T-cell (primary cell): Measurements from ENCODE around the gene THAP4. TPM values are rescaled to one million over a fixed set of nuclear protein-coding genes. Genes with fewer than 3 reads are reported as not detected.
"Not testable (repeated sequence)": the region's sequence is repeated elsewhere in the genome, so short reads cannot be mapped to it uniquely, and the experiment has no call there.

Source experiments
- ATAC-seq, 4 experiments: fragments of 200-7000 bp in 3 of 4; fragments of 150-1000 bp in 1 of 4; cut with Tn5 transposase; replicated peaks in 1 of 4; 1 replicate in 3 of 4; 2 replicates in 1 of 4; pipeline ENCODE4 v1.10.0; 2021; ENCODE audit warnings: moderate library complexity in 3 of 4, mild to moderate bottlenecking in 2 of 4, moderate number of reproducible peaks in 1 of 4
- CTCF ChIA-PET, 2 donors: fragments of 300-600 bp; sonication (Branson Sonifier 250); formaldehyde crosslinking; loops; one replicate each; lab custom pipeline; 2022; ENCODE audit warnings: antibody characterized with exemption in 2 of 2; lab: Charles Lee
- POLR2A ChIA-PET, 2 donors: fragments of 300-600 bp; sonication (Branson Sonifier 250); formaldehyde crosslinking; loops; one replicate each; lab custom pipeline; 2022; ENCODE audit warnings: antibody characterized with exemption in 2 of 2; lab: Charles Lee
- DNase-seq, 35 experiments: peaks; one replicate each; pipeline versions ENCODE4 v3.0.0 to v3.0.0-alpha.2; 2013 to 2023
- H3K27ac ChIP-seq: one replicate; pipeline ENCODE4 v1.5.1; 2013; ENCODE audit warnings: low read length
- H3K27me3 ChIP-seq, 2 experiments: replicated peaks in 1 of 2; 1 replicate in 1 of 2; 2 replicates in 1 of 2; pipeline versions ENCODE4 v1.6.1 to v1.7.0; 2013; ENCODE audit warnings: low read length in 1 of 2, mixed read lengths in 1 of 2; ENCODE audit not compliant: control insufficient read depth in 2 of 2, insufficient read depth in 2 of 2; ENCODE audit errors: extremely low read depth in 1 of 2
- H3K36me3 ChIP-seq, 2 donors: 1 replicate in 1 of 2; 2 replicates in 1 of 2; pipeline versions ENCODE4 v1.6.1 to v1.7.0; 2013; ENCODE audit warnings: low read length in 1 of 2; ENCODE audit not compliant: control insufficient read depth in 2 of 2, insufficient read depth in 1 of 2; ENCODE audit errors: extremely low read depth in 1 of 2
- H3K4me1 ChIP-seq, 2 experiments: 1 replicate in 1 of 2; 2 replicates in 1 of 2; pipeline versions ENCODE4 v1.6.1 to v1.7.0; 2013; ENCODE audit warnings: low read length in 2 of 2, mixed read lengths in 1 of 2; ENCODE audit not compliant: insufficient read depth in 2 of 2, control insufficient read depth in 1 of 2; ENCODE audit errors: extremely low read depth in 1 of 2
- H3K4me3 ChIP-seq, 2 donors: 1 replicate in 1 of 2; 2 replicates in 1 of 2; pipeline versions ENCODE4 v1.5.1 to v1.7.0; 2013; ENCODE audit warnings: mild to moderate bottlenecking in 2 of 2, low read length in 1 of 2, moderate library complexity in 1 of 2; ENCODE audit not compliant: control insufficient read depth in 1 of 2; ENCODE audit errors: extremely low read depth in 1 of 2
- H3K9me3 ChIP-seq: 2 replicates; pipeline ENCODE4 v1.7.0; 2013
- H3K27ac Mint-ChIP-seq, 2 donors: one replicate each; pipeline ENCODE4 v1.8.0; 2020 to 2021; ENCODE audit warnings: mild to moderate bottlenecking in 2 of 2, mixed read lengths in 2 of 2
- H3K27me3 Mint-ChIP-seq, 2 donors: one replicate each; pipeline ENCODE4 v1.8.0; 2021 to 2022; ENCODE audit warnings: mixed read lengths in 2 of 2
- H3K36me3 Mint-ChIP-seq: one replicate; pipeline ENCODE4 v1.8.0; 2021; ENCODE audit warnings: mixed read lengths
- H3K4me1 Mint-ChIP-seq, 3 donors: one replicate each; pipeline ENCODE4 v1.8.0; 2020 to 2022; ENCODE audit warnings: mixed read lengths in 3 of 3, mild to moderate bottlenecking in 1 of 3
- H3K4me3 Mint-ChIP-seq, 3 donors: one replicate each; pipeline ENCODE4 v1.8.0; 2020 to 2022; ENCODE audit warnings: mild to moderate bottlenecking in 3 of 3, mixed read lengths in 3 of 3, moderate library complexity in 3 of 3
- H3K9me3 Mint-ChIP-seq, 3 donors: one replicate each; pipeline ENCODE4 v1.8.0; 2020 to 2022; ENCODE audit warnings: mixed read lengths in 3 of 3
- WGBS: methylation state at CpG from one replicate; pipeline ENCODE4 v1.1.5; 2013; ENCODE audit warnings: missing lambda C conversion rate; ENCODE audit not compliant: insufficient coverage; 5-methylcytosine and 5-hydroxymethylcytosine counted together
- total RNA-seq, 35 experiments: library from RNA in 6 of 35; stranded (reverse) in 6 of 35; fragments of 120-200 nt in 1 of 35; gene quantifications; one replicate each; pipeline versions ENCODE4 v1.2.1 to v1.2.4 and lab custom pipeline; 2013 to 2026

The THAP4 gene
- total RNA-seq, 5 donors from 2014 or later (not counting 1 experiment from before 2014, with no cell fraction given), result 27.3 to 34.5 (median 29.7) TPM

- Histone ChIP-seq H3K27me3 (no peaks in the 10 kb centered on the region), H3K4me1 (no peaks in the 10 kb centered on the region), H3K36me3 (peaks cover 0 to 7% of the 10 kb centered on the region in 2 donors), H3K27ac (no peak overlapping the region), H3K4me3 (no peak overlapping the region), H3K9me3 (no peaks in the 10 kb centered on the region)
- 99% methylated on average over 13 of the region's 14 CpGs for WGBS
- H3K27me3 Mint-ChIP-seq, result no peaks in the 10 kb centered on the region
- no peak for ATAC-seq
- H3K4me3 Mint-ChIP-seq, result no peak overlapping the region
- CTCF ChIA-PET, result interaction anchor here in 1 of 2 donors (0.6 kb wide), 1 partner anchor 172 kb away, joined by 3 read pairs; no protein-coding TSS in a partner anchor
- H3K36me3 Mint-ChIP-seq, result peaks cover 27% of the 10 kb centered on the region
- DNase-seq, result no peak
- POLR2A ChIA-PET, result no interaction called here
- H3K9me3 Mint-ChIP-seq, result no peaks in the 10 kb centered on the region
- H3K27ac Mint-ChIP-seq, result no peak overlapping the region
- no peaks in the 10 kb centered on the region for H3K4me1 Mint-ChIP-seq
These were observed 60.7 kb downstream of the THAP4 start for GRCh38 chr2:241576293-241576654.

DNA sequence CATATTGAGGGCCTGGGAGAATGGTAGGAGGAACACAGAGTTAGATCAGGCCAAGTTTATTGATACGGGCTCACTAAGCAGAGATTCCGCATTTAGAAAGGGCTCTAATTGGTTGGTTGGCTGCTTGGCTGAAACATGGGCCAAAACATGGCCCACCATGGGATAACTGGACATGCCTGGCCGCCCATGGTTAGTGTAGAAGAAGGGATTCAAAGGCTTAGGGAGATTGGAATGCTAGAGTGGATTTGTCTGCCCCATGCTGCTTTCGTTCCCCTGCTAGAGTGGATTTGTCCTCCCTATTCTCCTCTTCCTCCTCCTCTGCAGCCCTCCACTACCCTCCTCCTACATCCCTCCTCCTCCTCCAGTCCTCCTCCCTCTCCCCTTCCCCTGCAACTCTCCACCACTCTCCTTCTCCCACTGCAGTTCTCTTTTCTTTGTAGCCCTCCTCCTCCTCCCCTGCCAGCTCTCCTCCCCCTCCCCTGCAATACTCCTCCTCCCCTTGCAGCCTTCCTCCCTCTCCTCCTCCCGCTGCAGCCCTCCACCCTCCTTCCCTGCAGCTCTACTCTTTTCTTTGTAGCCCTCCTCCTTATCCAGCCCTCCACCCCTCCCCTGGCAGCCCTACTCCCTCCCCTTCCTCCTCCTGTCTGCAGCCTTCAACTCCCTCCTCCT lies 61.2 kb downstream of the THAP4 start:
- peaks cover 0 to 7% of the 10 kb centered on the region in 2 donors for H3K36me3 ChIP-seq
- Mint-ChIP-seq H3K36me3 (peaks cover 27% of the 10 kb centered on the region), H3K4me3 (no peak overlapping the region), H3K9me3 (no peaks in the 10 kb centered on the region), H3K27me3 (no peaks in the 10 kb centered on the region), H3K27ac (no peak overlapping the region), H3K4me1 (no peaks in the 10 kb centered on the region)
- ChIA-PET POLR2A (no interaction called here), CTCF (interaction anchor here in 1 of 2 donors (0.6 kb wide), 1 partner anchor 172 kb away, joined by 3 read pairs; no protein-coding TSS in a partner anchor)
- H3K4me1 ChIP-seq, result no peaks in the 10 kb centered on the region
- H3K27me3 ChIP-seq, result no peaks in the 10 kb centered on the region
- H3K4me3 ChIP-seq, result no peak overlapping the region
- no peak for ATAC-seq
- no peak overlapping the region for H3K27ac ChIP-seq
- no peaks in the 10 kb centered on the region for H3K9me3 ChIP-seq
- WGBS, result 98% methylated on average over 4 of the region's 5 CpGs
- DNase-seq, result no peak

- POLR2A ChIA-PET, result no interaction called here
- DNase-seq (no peak), ATAC-seq (no peak)
- Histone ChIP-seq H3K27ac (no peak overlapping the region), H3K4me1 (no peaks in the 10 kb centered on the region), H3K36me3 (peaks cover 0 to 7% of the 10 kb centered on the region in 2 donors), H3K27me3 (no peaks in the 10 kb centered on the region), H3K9me3 (no peaks in the 10 kb centered on the region), H3K4me3 (no peak overlapping the region)
- CTCF ChIA-PET, result interaction anchor here in 1 of 2 donors (0.6 kb wide), 1 partner anchor 59 kb away, joined by 3 read pairs; no protein-coding TSS in a partner anchor
- no peak overlapping the region for H3K4me3 Mint-ChIP-seq
- no peak overlapping the region for H3K27ac Mint-ChIP-seq
- H3K9me3 Mint-ChIP-seq, result no peaks in the 10 kb centered on the region
- no peaks in the 10 kb centered on the region for H3K27me3 Mint-ChIP-seq
- 84% methylated on average over 4 of the region's 7 CpGs for WGBS
- peaks cover 27% of the 10 kb centered on the region for H3K36me3 Mint-ChIP-seq
- H3K4me1 Mint-ChIP-seq, result no peaks in the 10 kb centered on the region
These were observed 61.9 kb downstream of the THAP4 start for GRCh38 chr2:241574911-241575623.

DNA sequence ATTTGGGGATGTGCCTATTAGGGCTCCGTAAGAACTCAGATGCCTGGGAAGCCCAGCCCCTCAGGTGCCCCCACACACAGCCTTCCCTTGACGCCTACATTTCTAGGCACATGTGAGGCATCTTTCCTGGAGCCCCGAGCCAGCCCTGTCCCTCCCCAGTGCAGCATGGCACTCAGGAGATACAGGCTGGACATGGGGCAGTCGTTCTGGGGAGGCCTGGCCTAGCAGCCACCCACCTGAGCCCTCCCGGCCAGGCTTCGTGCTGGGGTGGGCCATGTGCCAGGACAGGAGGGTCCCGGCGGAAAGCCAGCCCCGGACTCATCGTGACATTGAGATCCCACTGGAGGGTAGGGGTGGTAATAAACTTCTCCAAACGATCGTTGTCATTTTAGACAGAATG lies 63.2 kb downstream of the THAP4 start:
- ATAC-seq (no peak), DNase-seq (no peak)
- Histone ChIP-seq H3K4me3 (no peak overlapping the region), H3K27me3 (no peaks in the 10 kb centered on the region), H3K9me3 (no peaks in the 10 kb centered on the region), H3K4me1 (no peaks in the 10 kb centered on the region), H3K36me3 (peaks cover 0 to 7% of the 10 kb centered on the region in 2 donors), H3K27ac (no peak overlapping the region)
- ChIA-PET CTCF (no interaction called here), POLR2A (no interaction called here)
- no peak overlapping the region for H3K4me3 Mint-ChIP-seq
- H3K36me3 Mint-ChIP-seq, result peaks cover 24% of the 10 kb centered on the region
- 89% methylated on average over 3 of the region's 12 CpGs for WGBS
- no peaks in the 10 kb centered on the region for H3K4me1 Mint-ChIP-seq
- H3K27ac Mint-ChIP-seq, result no peak overlapping the region
- H3K27me3 Mint-ChIP-seq, result no peaks in the 10 kb centered on the region
- no peaks in the 10 kb centered on the region for H3K9me3 Mint-ChIP-seq

GRCh38 chr2:241572915-241573651 lies 63.9 kb downstream of the THAP4 start:
- POLR2A ChIA-PET, H3K27me3 ChIP-seq, H3K9me3 ChIP-seq, H3K27ac ChIP-seq, CTCF ChIA-PET, H3K4me1 Mint-ChIP-seq, H3K27ac Mint-ChIP-seq, H3K27me3 Mint-ChIP-seq, ATAC-seq, H3K36me3 ChIP-seq, H3K4me1 ChIP-seq, H3K4me3 Mint-ChIP-seq, DNase-seq, H3K4me3 ChIP-seq, H3K9me3 Mint-ChIP-seq: not testable (repeated sequence)
- 98% methylated on average over 11 of the region's 20 CpGs for WGBS
- H3K36me3 Mint-ChIP-seq, result peaks cover 19% of the 10 kb centered on the region

DNA sequence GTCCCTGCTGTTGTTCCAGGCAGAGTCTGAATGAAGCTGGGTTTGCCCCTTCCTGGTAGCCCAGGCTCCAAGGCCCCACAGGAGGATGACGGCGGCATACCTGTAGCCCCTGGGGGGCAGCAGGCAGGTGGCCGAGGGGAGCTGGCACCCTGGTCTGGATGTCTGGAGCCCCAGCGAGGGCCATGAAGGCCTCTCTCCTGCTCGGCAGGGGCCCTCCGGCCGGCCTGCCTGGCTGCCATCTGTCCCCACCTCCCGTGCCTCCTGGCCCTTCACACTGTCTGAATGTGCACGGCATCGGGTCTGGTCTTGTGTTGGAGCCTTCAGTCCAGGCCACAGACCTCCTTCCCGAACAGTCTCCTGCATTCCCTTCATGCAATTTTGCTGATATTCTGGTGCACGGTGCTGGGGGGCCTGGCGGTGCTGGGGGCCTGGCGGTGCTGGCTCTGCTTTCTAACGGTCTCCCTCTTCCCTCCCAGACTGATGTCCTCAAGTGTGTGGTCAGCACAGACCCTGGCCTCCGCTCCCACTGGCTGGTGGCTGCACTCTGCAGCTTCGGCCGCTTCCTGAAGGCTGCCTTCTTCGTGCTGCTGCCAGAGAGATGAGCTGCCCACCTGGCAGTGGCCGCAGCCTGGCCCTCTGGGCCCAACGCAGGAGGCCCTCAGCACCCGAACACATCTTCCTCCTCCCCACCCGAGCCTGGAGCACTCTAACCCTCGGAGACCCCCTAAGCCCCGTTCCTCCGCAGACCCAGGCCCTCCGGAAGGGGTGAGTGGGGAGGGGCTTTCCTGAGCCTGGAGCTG lies 64.9 kb downstream of the THAP4 start:
- POLR2A ChIA-PET, result no interaction called here
- Mint-ChIP-seq H3K9me3 (no peaks in the 10 kb centered on the region), H3K27me3 (no peaks in the 10 kb centered on the region), H3K4me1 (no peaks in the 10 kb centered on the region), H3K36me3 (peaks cover 13% of the 10 kb centered on the region), H3K27ac (no peak overlapping the region), H3K4me3 (no peak overlapping the region)
- Histone ChIP-seq H3K4me3 (no peak overlapping the region), H3K9me3 (no peaks in the 10 kb centered on the region), H3K36me3 (peaks cover 0 to 7% of the 10 kb centered on the region in 2 donors), H3K4me1 (no peaks in the 10 kb centered on the region), H3K27me3 (no peaks in the 10 kb centered on the region), H3K27ac (no peak overlapping the region)
- WGBS, result 98% methylated on average over 20 of the region's 27 CpGs
- no peak for DNase-seq
- CTCF ChIA-PET, result no interaction called here
- no peak for ATAC-seq
